Suppressor macrophage treated with lipopolysaccharide for 1 hour (primary cell): Measurements from ENCODE around the gene UTP20.
"Not testable (repeated sequence)": the region's sequence is repeated elsewhere in the genome, so short reads cannot be mapped to it uniquely, and the experiment has no call there.

Experiments used
- DNase-seq, 3 donors: peaks; one replicate each; pipeline ENCODE4 v3.0.0-alpha.2; 2020 to 2022

The UTP20 gene

GRCh38 chr12:101327546-101327945 lies 47.6 kb downstream of the UTP20 start:
- DNase-seq = no peak

DNA sequence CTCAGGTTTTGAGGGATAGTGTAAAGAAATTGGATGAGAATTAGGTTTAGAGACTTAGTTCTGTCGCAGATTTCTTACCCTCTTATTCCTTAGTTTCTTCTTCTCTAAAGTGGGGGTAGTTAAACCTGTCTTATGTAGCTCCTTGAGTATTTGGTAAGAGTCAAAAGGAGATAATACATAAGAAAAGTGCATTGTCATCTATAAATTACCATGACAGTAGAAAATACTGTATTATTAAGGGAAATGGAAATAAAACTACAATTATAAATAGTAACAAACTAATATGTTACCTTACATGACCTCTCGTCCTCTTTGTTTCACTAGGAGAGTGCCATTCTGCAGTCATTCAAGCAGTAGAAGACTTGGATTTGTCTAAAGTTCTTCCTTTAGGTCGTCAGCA lies 49.0 kb downstream of the UTP20 start:
- DNase-seq = no peak

DNA sequence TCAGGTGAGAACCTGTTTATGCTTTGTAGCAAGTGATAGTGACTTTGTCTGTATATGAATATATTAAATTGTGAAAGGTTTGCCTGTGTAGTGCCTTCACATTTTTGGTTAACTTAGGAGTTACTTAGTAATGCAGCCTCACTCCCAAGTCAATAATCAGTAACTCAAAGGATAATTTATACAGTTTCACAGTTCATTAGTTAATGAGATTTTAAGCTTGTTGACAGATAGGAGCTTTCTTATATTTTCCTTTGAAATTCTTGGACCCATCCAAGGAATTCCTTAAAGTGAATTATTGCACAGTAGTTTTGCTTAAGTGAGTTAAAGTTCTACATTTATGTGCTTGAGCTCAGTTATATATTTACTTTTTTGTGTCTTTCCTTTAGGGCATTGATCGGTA lies 50.7 kb downstream of the UTP20 start:
- no peak for DNase-seq

- no peak for DNase-seq
Observed at GRCh38 chr12:101336437-101336836, 56.5 kb downstream of the UTP20 start.

- DNase-seq = no peak
Observed at GRCh38 chr12:101338087-101338486, 58.2 kb downstream of the UTP20 start.

DNA sequence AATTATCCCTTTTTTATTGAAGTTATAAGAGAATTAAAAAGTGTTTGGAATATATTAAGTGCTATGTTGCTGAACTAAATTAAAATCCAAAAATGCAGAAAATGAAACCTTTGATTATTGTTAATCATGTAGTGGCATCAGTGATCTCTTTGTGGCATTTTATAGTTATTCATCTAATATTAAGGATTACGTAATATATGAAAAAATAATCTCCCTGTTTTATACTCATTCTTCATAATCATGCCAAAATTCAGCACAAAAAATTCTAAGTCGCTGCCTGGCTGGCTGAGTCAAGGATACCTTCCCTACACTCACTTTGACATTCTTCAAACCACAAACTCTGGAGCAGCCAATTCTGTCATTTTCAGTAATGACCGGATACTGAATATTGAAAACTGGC lies 64.0 kb downstream of the UTP20 start:
- DNase-seq = no peak

GRCh38 chr12:101351682-101352081 lies 71.8 kb downstream of the UTP20 start:
- DNase-seq = no peak

GRCh38 chr12:101356794-101357193 lies 76.9 kb downstream of the UTP20 start:
- DNase-seq = peak; percentile 7 to 45 (median 28)

GRCh38 chr12:101361455-101361854 lies 81.5 kb downstream of the UTP20 start:
- no peak for DNase-seq

DNA sequence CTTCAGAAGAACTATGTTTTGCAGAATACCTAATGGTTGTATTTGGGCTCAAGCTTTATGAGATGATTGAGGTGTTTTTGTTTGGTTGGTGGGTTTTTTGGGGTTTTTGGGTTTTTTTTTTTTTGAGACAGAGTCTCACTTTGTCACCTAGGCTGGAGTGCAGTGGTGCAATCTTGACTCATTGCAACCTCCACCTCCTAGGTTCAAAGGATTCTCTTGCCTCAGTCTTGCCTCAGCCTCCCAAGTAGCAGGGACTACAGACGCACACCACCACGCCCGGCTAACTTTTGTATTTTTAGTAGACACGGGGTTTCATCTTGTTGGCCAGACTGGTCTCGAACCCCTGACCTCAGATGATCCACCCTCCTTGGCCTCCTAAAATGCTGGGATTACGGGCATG lies 88.1 kb downstream of the UTP20 start:
- no peak for DNase-seq

- no peak for DNase-seq
Observed at GRCh38 chr12:101372431-101372830, 92.5 kb downstream of the UTP20 start.

DNA sequence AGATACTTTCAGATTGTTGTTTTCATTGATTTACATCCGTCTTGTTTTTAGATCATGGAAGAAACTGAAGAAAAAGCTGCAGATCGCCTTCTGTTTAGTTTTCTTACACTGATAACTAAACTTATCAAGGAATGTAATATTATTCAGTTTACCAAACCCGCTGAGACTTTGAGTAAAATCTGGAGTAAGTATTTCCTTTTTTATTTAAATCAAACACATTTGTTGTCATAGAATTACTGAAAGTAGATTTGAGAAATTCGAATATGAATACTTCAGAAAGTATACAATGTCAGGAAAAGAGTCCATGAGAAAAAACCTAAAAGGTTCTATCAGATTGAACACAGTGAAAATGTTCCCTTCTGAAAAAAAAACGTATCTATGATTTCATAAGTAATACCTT lies 95.7 kb downstream of the UTP20 start:
- no peak for DNase-seq

DNA sequence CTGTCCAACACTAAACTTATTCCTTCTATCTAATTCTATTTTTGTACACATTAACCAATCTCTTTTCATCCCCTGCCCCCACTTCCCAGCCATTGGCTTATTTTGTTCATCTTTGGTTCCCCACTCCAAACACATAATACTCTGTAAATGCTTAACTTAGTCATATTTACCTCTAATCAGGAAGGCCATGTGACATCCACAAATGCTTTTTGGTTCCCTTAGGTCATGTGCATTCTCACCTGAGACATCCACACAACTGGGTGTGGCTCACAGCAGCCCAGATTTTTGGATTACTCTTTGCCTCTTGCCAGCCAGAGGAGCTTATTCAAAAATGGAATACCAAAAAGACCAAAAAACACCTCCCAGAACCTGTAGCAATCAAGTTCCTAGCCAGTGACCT lies 99.2 kb downstream of the UTP20 start:
- no peak for DNase-seq

DNA sequence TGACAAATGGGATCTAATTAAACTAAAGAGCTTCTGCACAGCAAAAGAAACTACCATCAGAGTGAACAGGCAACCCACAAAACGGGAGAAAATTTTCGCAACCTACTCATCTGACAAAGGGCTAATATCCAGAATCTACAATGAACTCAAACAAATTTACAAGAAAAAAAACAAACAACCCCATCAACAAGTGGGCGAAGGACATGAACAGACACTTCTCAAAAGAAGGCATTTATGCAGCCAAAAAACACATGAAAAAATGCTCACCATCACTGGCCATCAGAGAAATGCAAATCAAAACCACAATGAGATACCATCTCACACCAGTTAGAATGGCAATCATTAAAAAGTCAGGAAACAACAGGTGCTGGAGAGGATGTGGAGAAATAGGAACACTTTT lies 111.3 kb downstream of the UTP20 start:
- DNase-seq = not testable (repeated sequence)

- no peak for DNase-seq
Observed at GRCh38 chr12:101407049-101407435, 127.1 kb downstream of the UTP20 start.

DNA sequence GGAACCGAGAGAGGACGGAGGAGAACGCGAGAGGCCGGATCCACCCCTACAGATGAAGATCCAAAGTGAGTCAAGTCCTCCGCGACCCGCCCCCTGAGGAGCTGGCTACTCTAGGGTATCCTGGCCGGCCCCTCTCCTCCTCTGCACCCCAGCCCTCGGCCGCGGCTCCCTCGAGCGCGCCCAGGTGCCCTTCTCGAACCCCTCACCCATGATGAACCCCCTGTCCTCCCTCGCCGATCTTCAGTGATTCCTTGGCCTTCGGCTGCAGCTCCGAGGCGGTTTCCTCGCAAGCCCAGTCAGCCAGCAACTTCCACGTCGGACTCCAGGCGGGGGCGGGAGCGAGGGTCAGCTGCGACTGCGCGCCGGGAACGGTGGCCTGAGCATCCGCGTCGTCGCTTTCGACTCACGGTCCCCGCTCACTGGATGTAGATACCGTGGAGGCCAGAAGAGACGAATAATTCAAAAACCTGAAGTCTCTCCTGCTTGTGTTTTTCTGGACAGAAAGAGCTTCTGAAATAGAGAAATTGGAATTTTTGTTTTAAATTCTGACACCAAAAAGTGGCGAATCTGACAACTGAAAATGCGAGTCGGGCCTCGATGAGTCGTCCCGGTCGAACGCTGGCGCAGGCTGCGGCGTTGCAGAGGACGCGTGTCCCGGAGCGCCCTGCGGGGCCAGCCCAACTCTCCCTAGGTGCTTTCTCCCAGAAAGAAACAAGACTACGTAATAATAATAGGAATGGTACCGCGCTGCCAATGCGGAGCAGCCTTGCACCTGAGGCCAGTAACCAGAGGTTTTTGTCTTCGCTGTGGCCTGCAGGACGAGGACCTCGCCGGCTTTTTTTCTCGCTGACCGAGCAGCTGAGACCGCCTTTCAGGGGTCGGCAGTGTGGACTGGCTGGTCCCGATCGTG lies 127.8 kb downstream of the UTP20 start, which contains the start of gene ARL1:
ARL1 (minus strand) TSS at position 337 of the 910 bp plus-strand sequence; CDS start at position 210, 127 bp downstream.
- DNase-seq = peak; percentile 92 to 97 (median 96)

- not testable (repeated sequence) for DNase-seq
Observed at GRCh38 chr12:101410169-101410568, 130.3 kb downstream of the UTP20 start.

DNA sequence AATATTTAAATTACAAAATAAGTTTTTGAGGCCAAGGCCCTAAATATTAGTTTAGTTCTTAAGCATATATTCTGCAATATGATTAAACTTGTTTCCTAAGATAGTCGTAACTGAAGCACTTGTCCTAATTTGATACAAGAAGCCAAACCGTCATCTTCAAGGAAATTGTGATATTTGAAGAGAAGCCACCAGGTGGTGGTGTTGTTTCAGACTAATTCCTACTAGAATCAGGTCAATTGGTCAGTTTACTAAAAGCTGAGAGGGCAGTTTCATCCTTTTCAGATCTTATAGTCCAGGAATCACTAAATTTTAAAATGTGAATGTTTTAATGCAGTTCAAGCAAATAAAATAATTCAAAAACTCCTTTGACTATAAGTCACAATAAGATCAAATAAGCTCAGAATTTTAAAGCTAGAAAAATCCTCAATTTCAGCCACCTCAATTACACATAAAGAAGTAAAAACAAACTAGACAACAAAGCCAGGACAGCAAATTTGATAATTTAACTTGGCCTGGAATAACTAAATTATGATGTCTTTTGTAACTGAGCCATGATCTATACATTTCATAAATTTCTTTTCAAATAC lies 134.7 kb downstream of the UTP20 start:
- DNase-seq = peak; percentile 85 to 90 (median 87)

- DNase-seq = no peak
Observed at GRCh38 chr12:101415228-101415627, 135.3 kb downstream of the UTP20 start.

GRCh38 chr12:101422066-101422465 lies 142.2 kb downstream of the UTP20 start:
- not testable (repeated sequence) for DNase-seq

GRCh38 chr12:101424620-101425019 lies 144.7 kb downstream of the UTP20 start:
- DNase-seq = no peak

DNA sequence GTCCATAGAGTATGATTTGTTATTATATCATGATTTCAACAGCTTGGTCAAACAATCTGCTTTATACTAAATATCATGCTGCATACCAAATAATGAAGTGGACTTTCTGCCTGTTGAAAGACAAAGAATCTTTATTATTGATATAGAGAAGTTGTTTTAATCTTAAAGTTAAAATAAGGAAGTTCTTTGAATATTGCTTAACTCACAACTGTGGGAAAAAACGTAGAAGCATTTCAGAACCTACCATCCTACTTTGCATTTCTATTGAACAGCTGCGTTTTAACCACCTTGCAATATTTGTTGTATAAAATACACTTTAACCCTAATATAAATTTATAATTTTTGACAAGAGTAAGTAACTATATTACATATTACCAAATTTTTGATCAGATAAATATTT lies 150.6 kb downstream of the UTP20 start:
- DNase-seq = peak; percentile 26 to 80 (median 74)

GRCh38 chr12:101436136-101436535 lies 156.2 kb downstream of the UTP20 start:
- DNase-seq = no peak
